HepG2 (cell line): ENCODE data around the gene OPTN. TPM values are rescaled to one million over a fixed set of nuclear protein-coding genes. Genes with fewer than 3 reads are reported as not detected.

ENCODE experiments used
- ATAC-seq: fragments of 200-7000 bp; cut with Tn5 transposase; 3 replicates; pipeline ENCODE4 v1.9.1; 2020; ENCODE audit warnings: mild to moderate bottlenecking, moderate library complexity
- BruUV-seq: library from RNA; stranded (reverse); fragments of 400-500 nt; replicated peaks from 2 replicates; lab custom pipeline; 2021; lab: Mats Ljungman, UMichigan
- CTCF ChIA-PET: fragments of 300-600 bp; formaldehyde crosslinking; extraction: SDS; loops from one replicate; lab custom pipeline; 2021; ENCODE audit warnings: low total read pairs, inconsistent platforms, low intra/inter-chr PET ratio; lab: Yijun Ruan, JAX
- POLR2A ChIA-PET: fragments of 350-600 bp; sonication (Branson Sonifier 250); formaldehyde crosslinking; loops from one replicate; lab custom pipeline; 2020; ENCODE audit warnings: antibody characterized with exemption, inconsistent platforms; lab: Yijun Ruan, JAX
- DNase-seq: peaks from one replicate; pipeline ENCODE4 v3.0.0-alpha.2; 2015; ENCODE audit warnings: low spot score
- FAIRE-seq: peaks from 3 replicates; lab custom pipeline; 2011; peaks lifted over from hg19 to GRCh38; lab: Jason Lieb, UNC
- H2AFZ ChIP-seq: one replicate; pipeline ENCODE4 v1.6.1; 2011; ENCODE audit warnings: low read length, inconsistent platforms
- H3K27ac ChIP-seq: fragments of 300-600 bp; 3 replicates; pipeline ENCODE4 v1.8.0; 2011; ENCODE audit warnings: mixed run types, mild to moderate bottlenecking, mixed read lengths, low read length, inconsistent platforms; ENCODE audit not compliant: insufficient read depth; ENCODE audit errors: extremely low read length
- H3K27me3 ChIP-seq, 2 experiments: fragments of 200-600 bp in 1 of 2; 2 replicates in 1 of 2; 3 replicates in 1 of 2; pipeline versions ENCODE4 v1.6.0 to v1.8.0; 2011; ENCODE audit warnings: low read length in 2 of 2, mild to moderate bottlenecking in 2 of 2, moderate library complexity in 2 of 2, inconsistent platforms in 1 of 2; ENCODE audit not compliant: insufficient read depth in 2 of 2, control insufficient read depth in 1 of 2
- H3K36me3 ChIP-seq, 2 experiments: fragments of 200-600 bp in 1 of 2; replicated peaks in 1 of 2; 2 replicates in 1 of 2; 3 replicates in 1 of 2; pipeline versions ENCODE4 v1.5.1 to v1.8.0; 2011; ENCODE audit warnings: low read length in 2 of 2, inconsistent platforms in 1 of 2; ENCODE audit not compliant: insufficient read depth in 2 of 2, control insufficient read depth in 1 of 2
- H3K4me1 ChIP-seq: 2 replicates; pipeline ENCODE4 v1.5.1; 2012; ENCODE audit warnings: low read length, inconsistent platforms; ENCODE audit not compliant: insufficient read depth
- H3K4me2 ChIP-seq: 2 replicates; pipeline ENCODE4 v1.6.0; 2011; ENCODE audit warnings: low read depth, low read length, inconsistent platforms
- H3K4me3 ChIP-seq, 3 experiments: fragments of 200-600 bp in 1 of 3; sonication (generic), shearing (Covaris generic) in 1 of 3; replicated peaks in 1 of 3; 2 replicates each; pipeline ENCODE4 v1.5.1; 2011 to 2016; ENCODE audit warnings: low read length in 3 of 3, inconsistent platforms in 2 of 3, low read depth in 2 of 3, mild to moderate bottlenecking in 2 of 3, control low read depth in 1 of 3, mixed read lengths in 1 of 3; ENCODE audit not compliant: insufficient read depth in 1 of 3
- H3K79me2 ChIP-seq: one replicate; pipeline ENCODE4 v1.6.1; 2011; ENCODE audit warnings: low read length, inconsistent platforms; ENCODE audit not compliant: insufficient read depth
- H3K9ac ChIP-seq: 2 replicates; pipeline ENCODE4 v1.6.0; 2011; ENCODE audit warnings: mild to moderate bottlenecking, low read depth, low read length, inconsistent platforms; ENCODE audit not compliant: insufficient read depth
- H3K9me3 ChIP-seq: 2 replicates; pipeline ENCODE4 v1.5.1; 2012; ENCODE audit warnings: mild to moderate bottlenecking, low read length
- H4K20me1 ChIP-seq: 2 replicates; pipeline ENCODE4 v1.6.0; 2011; ENCODE audit warnings: inconsistent platforms, mild to moderate bottlenecking, low read length, moderate library complexity; ENCODE audit not compliant: insufficient read depth
- AHDC1 ChIP-seq: sonication (generic); formaldehyde crosslinking; IDR thresholded peaks from 2 replicates; pipeline ENCODE4 v1.5.1; 2020; ENCODE audit warnings: mild to moderate bottlenecking, missing genetic modification reagents, borderline replicate concordance
- ASH2L ChIP-seq: fragments of 300-600, 200-600 bp; sonication (generic); IDR thresholded peaks from 2 replicates; pipeline ENCODE4 v1.7.0; 2017; ENCODE audit warnings: low read depth, mild to moderate bottlenecking, moderate library complexity, mixed read lengths, low read length; ENCODE audit not compliant: insufficient read length
- ATF7-NPFF ChIP-seq: sonication (generic); formaldehyde crosslinking; IDR thresholded peaks from 2 replicates; pipeline ENCODE4 v1.8.1; 2023; ENCODE audit warnings: mild to moderate bottlenecking, low read depth, missing genetic modification reagents, moderate library complexity
- E2F1 ChIP-seq: sonication (generic); formaldehyde crosslinking; IDR thresholded peaks from 2 replicates; pipeline ENCODE4 v1.5.0; 2020; ENCODE audit warnings: missing genetic modification reagents
- JUND ChIP-seq: sonication (generic); formaldehyde crosslinking; IDR thresholded peaks from 2 replicates; pipeline ENCODE4 v1.8.0; 2022; ENCODE audit warnings: mild to moderate bottlenecking, missing genetic modification reagents
- KAT2B ChIP-seq: fragments of 150-350 bp; IDR thresholded peaks from 2 replicates; pipeline ENCODE4 v1.6.1; 2014; ENCODE audit warnings: low read depth, low read length, borderline replicate concordance
- NFRKB ChIP-seq: fragments of 450-650 bp; IDR thresholded peaks from 2 replicates; pipeline ENCODE4 v1.6.1; 2017
- WIZ ChIP-seq: sonication (generic); formaldehyde crosslinking; IDR thresholded peaks from 2 replicates; pipeline ENCODE4 v1.5.1; 2020; ENCODE audit warnings: mild to moderate bottlenecking, missing genetic modification reagents
- ZEB1 ChIP-seq: IDR thresholded peaks from 2 replicates; pipeline ENCODE4 v1.6.1; 2012; ENCODE audit warnings: mild to moderate bottlenecking, low read depth, inconsistent platforms; ENCODE audit not compliant: insufficient replicate concordance
- ZNF232 ChIP-seq: sonication (generic); formaldehyde crosslinking; IDR thresholded peaks from 2 replicates; pipeline ENCODE4 v1.4.0; 2020; ENCODE audit warnings: missing genetic modification reagents, borderline replicate concordance
- ZNF234 ChIP-seq: sonication (generic); formaldehyde crosslinking; conservative IDR thresholded peaks from 2 replicates; pipeline ENCODE4 v1.5.1; 2020; ENCODE audit warnings: mild to moderate bottlenecking, missing genetic modification reagents
- ZNF446 ChIP-seq: sonication (generic); formaldehyde crosslinking; IDR thresholded peaks from 2 replicates; pipeline ENCODE4 v1.5.0; 2020; ENCODE audit warnings: mild to moderate bottlenecking, missing genetic modification reagents
- ZNF569 ChIP-seq: sonication (generic); formaldehyde crosslinking; IDR thresholded peaks from 2 replicates; pipeline ENCODE4 v1.5.0; 2020; ENCODE audit warnings: mild to moderate bottlenecking, missing genetic modification reagents, moderate library complexity, borderline replicate concordance
- ZNF614 ChIP-seq: IDR thresholded peaks from 2 replicates; pipeline ENCODE4 v1.6.1; 2018; ENCODE audit warnings: missing biosample characterization, missing genetic modification reagents, inconsistent platforms, borderline replicate concordance
- ZNF792 ChIP-seq: IDR thresholded peaks from 2 replicates; pipeline ENCODE4 v1.6.1; 2016
- WGBS: methylation state at CpG from one replicate; pipeline ENCODE4 v1.1.6; 2017; ENCODE audit warnings: low lambda C conversion rate; 5-methylcytosine and 5-hydroxymethylcytosine counted together
- in situ Hi-C: cut with HindIII; loops from 2 replicates; pipeline ENCODE4 v1.10.0; 2017; ENCODE audit warnings: low pct_unique_long_range_greater_than_20kb; ENCODE audit not compliant: extremely low pct_ligation_motif_present
- intact Hi-C: fragments of 100-400 bp; cut with micrococcal nuclease; formaldehyde crosslinking; loops from one replicate; pipeline ENCODE4 v1.10.0; 2022; ENCODE audit not compliant: unreplicated experiment
- polyA plus RNA-seq, 8 experiments: library from polyadenylated mRNA; depleted of rRNA in 3 of 8; stranded (reverse) in 7 of 8; unstranded in 1 of 8; fragments of >200 nt; fragmentation: Illumina TruSeq in 4 of 8; extraction: Trizol in 4 of 8; gene quantifications; 2 replicates each; pipeline versions ENCODE4 v1.2.1 to v1.2.3, GENCODE V29; 2011 to 2016; ENCODE audit warnings: low read depth in 4 of 8, missing spikeins in 1 of 8, mixed read lengths in 1 of 8; ENCODE audit not compliant: insufficient read depth in 1 of 8
- total RNA-seq, 5 experiments: library from RNA; depleted of rRNA; stranded (reverse); fragments of >200 nt; fragmentation: Illumina TruSeq; extraction: Trizol; gene quantifications; 2 replicates each; pipeline ENCODE4 v1.2.3, GENCODE V29; 2016; ENCODE audit warnings: low read depth in 1 of 5
- TF ChIP-seq, protein P1 (sequence below): sonication (generic); formaldehyde crosslinking; conservative IDR thresholded peaks from 2 replicates; pipeline ENCODE4 v1.4.0; 2020; ENCODE audit warnings: missing genetic modification reagents
- TF ChIP-seq, protein P2 (sequence below): sonication (generic); formaldehyde crosslinking; IDR thresholded peaks from 2 replicates; pipeline ENCODE4 v1.9.0; 2022; ENCODE audit warnings: low read depth, missing genetic modification reagents

The OPTN gene
- total and polyA plus RNA-seq, 2 of the 13 experiments (the other 11 are each of a cell fraction or from before 2014, with no cell fraction given), result 13.4 to 46.6 TPM

DNA sequence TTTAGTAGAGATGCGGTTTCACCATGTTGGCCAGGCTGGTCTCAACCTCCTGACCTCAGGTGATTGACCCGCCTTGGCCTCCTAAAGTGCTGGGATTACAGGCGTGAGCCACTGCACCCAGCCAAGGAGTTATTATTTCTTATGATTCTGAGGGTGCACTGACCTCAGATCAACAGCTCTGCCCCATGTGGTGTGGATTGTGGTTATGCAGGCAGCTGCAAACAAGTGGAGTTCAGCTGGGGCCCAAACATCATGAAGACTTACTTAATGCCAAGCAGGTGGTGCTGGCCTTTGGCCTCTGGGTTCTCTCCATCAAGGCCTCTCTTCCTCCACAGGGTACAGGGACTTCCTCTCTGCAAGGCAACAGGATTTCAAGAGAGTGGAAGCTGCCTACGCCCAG lies 45.1 kb upstream of the OPTN start:
- ATAC-seq, result no peak
- ChIA-PET CTCF (no interaction called here), POLR2A (no interaction called here)
- Histone ChIP-seq H3K4me1 (no peaks in the 10 kb centered on the region), H3K4me2 (no peak overlapping the region), H4K20me1 (no peaks in the 10 kb centered on the region), H3K4me3 (no peak overlapping the region), H2AFZ (no peak overlapping the region), H3K27ac (no peak overlapping the region), H3K36me3 (no peaks in the 10 kb centered on the region), H3K79me2 (no peaks in the 10 kb centered on the region), H3K27me3 (peaks cover 0 to 8% of the 10 kb centered on the region in 2 experiments; a peak in 1 of 5 replicates), H3K9me3 (no peaks in the 10 kb centered on the region), H3K9ac (no peak overlapping the region)
- in situ Hi-C loops, result no loop called here
- intact Hi-C loops, result no loop called here
- no peak for DNase-seq
- no TSS peak for BruUV-seq
- FAIRE-seq, result no peak
- WGBS, result 5% methylated on average over 4 of the region's 4 CpGs
- TF ChIP-seq ZNF232 (CRISPR knock-in tag) (no peak), AHDC1 (no peak), ATF7-NPFF (CRISPR knock-in tag) (no peak), ZEB1 (no peak), KAT2B (no peak), ASH2L (no peak), NFRKB (no peak), ZNF614 (CRISPR knock-in tag) (no peak), ZNF569 (CRISPR knock-in tag) (no peak), ZNF446 (CRISPR knock-in tag) (no peak), ZNF234 (CRISPR knock-in tag) (no peak), ZNF792 (CRISPR knock-in tag) (no peak), JUND (CRISPR knock-in tag) (no peak), E2F1 (CRISPR knock-in tag) (no peak), WIZ (CRISPR knock-in tag) (no peak)
- TF ChIP-seq, protein P1, sequence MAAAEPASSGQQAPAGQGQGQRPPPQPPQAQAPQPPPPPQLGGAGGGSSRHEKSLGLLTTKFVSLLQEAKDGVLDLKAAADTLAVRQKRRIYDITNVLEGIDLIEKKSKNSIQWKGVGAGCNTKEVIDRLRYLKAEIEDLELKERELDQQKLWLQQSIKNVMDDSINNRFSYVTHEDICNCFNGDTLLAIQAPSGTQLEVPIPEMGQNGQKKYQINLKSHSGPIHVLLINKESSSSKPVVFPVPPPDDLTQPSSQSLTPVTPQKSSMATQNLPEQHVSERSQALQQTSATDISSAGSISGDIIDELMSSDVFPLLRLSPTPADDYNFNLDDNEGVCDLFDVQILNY, result no peak
- TF ChIP-seq, protein P2, sequence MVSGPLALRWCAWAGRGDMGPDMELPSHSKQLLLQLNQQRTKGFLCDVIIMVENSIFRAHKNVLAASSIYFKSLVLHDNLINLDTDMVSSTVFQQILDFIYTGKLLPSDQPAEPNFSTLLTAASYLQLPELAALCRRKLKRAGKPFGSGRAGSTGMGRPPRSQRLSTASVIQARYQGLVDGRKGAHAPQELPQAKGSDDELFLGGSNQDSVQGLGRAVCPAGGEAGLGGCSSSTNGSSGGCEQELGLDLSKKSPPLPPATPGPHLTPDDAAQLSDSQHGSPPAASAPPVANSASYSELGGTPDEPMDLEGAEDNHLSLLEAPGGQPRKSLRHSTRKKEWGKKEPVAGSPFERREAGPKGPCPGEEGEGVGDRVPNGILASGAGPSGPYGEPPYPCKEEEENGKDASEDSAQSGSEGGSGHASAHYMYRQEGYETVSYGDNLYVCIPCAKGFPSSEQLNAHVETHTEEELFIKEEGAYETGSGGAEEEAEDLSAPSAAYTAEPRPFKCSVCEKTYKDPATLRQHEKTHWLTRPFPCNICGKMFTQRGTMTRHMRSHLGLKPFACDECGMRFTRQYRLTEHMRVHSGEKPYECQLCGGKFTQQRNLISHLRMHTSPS (CRISPR knock-in tag), result no peak
